HL-60/S4 treated with retinoic acid at 250 ng/mL for 4 days and 3 days (cell line): Measurements from ENCODE around the gene MCTP2.

Experiments used
- in situ Hi-C: fragments of 300-500 bp; cut with MboI; formaldehyde crosslinking; loops from 2 replicates; pipeline ENCODE4 v1.7.0; 2022; ENCODE audit warnings: low sequenced_read_pairs

Gene MCTP2

DNA sequence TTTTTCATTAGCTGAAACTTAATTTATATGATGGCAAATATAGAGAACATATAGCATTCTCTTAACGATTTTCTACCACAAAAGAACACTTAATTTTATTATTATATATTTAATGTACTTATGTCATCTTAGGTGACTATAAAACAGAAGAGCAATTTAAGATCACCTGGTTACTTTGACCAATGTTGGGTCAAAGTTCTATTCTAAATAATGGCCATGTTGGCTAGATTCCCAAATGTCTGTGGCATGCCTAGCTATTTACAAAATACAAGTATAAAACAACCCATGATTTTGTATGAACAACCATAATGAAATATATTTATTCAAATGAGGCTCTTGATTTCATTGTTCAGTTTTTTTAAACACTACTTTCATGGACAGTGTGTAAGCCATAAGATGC, 200.9 kb downstream of the MCTP2 start:
- in situ Hi-C loops, result no loop called here

- in situ Hi-C loops, result no loop called here
These were observed 207.8 kb downstream of the MCTP2 start for GRCh38 chr15:94439158-94439557.

DNA sequence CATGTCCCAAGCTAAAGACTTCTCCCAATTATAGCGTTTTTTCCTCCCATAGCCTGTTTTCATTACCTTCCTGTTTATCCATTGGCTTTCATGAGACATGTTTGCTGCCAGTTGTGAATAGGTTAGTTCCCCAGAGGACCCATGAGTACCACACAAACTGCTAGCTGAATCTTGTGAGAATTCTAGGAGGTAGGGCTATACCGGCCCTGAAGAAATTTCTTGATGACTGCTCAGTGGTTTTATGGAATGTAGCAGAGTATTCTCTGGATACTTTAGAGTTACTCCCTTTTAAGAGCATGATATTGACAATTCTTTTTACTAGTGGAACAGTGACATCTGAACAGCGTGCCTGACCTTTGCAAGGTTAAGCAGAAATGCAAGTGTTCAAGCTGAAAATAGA, 210.4 kb downstream of the MCTP2 start:
- in situ Hi-C loops, result no loop called here

DNA sequence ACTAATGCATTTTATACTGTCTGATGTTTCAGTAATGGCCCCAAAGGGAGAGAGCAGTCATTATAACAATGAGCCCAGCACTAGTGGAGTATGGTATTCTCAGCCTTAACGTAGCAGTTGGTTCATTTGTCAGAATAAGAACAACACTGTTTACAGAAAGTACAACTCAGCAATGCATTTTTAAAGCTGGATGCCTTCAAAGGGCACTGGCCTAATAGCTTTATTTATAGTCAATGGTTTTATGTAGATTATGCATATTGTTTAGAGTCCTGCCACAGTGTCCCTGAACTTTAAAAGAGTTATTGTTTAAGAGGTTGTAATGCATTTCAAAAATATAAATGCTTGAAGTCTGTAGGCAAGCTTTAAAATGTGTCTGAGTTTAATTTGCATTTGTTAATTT, 211.1 kb downstream of the MCTP2 start:
- in situ Hi-C loops, result no loop called here

DNA sequence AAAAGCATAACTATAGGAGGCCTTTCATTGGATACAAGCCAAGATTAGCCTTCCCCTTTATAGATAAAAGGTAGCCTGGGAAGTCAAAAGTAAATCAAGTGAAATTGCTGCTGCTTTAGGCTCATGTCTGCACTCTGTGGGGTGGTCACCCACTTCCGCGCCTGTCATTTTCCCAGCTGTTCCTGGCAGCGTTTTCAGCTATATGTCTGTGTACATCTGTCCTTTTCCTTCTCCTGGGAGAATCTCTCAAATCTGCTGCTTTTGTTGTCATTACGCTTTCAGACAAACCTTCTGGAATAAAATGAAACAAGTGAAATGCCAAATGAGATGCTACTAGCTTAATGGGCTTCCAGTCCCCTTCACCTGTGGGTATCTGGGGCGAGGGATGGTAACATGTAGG, 211.8 kb downstream of the MCTP2 start:
- in situ Hi-C loops, result no loop called here

GRCh38 chr15:94445566-94446160, 214.3 kb downstream of the MCTP2 start:
- in situ Hi-C loops, result no loop called here

- in situ Hi-C loops, result no loop called here
These were observed 215.1 kb downstream of the MCTP2 start for GRCh38 chr15:94446441-94446840.

- in situ Hi-C loops, result no loop called here
These were observed 220.1 kb downstream of the MCTP2 start for GRCh38 chr15:94451466-94451865.

GRCh38 chr15:94453227-94453988, 222.0 kb downstream of the MCTP2 start:
- in situ Hi-C loops, result no loop called here

DNA sequence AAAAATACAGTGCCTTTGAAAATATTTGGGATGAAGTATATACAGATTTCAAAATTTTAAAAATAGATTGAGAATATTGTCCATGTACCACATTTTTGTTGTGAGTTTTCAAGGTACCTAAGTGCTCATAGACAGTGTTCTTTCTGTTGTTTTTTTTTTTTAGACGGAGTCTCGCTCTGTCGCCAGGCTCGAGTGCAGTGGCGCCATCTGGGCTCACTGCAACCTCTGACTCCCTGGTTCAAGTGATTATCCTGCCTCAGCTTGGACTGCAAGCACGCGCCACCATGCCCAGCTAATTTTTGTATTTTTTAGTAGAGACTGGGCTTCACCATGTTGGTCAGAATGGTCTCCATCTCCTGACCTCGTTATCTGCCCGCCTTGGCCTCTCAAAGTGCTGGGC, 223.9 kb downstream of the MCTP2 start:
- in situ Hi-C loops, result no loop called here

DNA sequence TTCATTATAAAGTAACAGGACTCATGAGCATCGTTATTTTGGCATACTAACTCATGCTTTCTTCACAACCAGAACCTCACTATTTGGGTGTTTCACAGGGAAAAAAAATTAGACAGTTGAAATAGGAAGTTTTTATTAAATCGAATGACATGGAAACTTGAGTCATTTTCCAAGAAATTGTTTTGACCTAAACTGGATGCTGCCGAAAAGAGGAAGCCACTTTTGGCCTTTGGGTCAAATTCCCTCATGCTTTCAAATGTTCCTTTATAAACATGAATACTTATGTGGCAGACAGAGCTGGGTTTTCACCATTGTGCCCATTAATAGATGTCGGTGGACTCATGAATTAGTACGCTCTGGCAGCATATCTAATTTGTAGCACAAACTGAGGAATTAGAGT, 224.9 kb downstream of the MCTP2 start:
- in situ Hi-C loops, result no loop called here

DNA sequence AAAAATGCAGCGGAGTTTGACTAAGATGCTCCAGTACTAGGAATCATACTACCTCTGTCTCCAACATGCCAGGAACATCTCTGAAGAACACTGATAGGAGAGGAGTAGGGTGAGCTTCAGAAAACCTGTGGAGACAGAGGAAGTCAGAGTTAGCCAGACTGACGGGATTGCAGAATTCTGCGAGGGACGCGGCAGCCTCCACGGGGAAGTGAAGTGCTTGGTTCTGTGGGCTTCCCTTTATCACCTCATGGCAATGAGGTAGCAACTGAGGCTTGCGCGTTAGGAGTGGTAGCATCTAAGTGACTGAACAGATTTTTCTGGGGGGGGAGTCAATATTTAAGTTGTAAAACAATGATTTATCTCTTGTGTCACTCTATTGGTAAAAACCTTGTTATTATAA, 226.3 kb downstream of the MCTP2 start:
- in situ Hi-C loops, result no loop called here

DNA sequence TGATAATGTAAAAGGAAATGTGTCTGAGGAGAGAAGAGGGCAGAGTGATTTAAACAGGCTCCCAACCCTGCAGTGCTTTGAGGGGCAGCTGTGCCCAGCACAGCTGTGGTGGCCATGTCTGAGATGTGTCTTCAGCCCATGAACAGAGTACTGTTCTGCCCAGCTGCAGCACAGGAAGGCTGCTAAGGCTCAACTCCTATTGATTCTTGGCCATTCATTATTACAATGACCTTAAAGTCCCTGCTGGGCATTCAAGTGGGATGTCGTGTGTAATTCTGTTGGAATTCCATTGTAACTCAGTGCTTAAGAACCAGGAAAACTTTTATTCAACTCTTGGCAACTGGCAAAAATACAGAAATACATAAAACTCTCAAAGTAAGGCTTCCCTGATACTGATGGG, 229.3 kb downstream of the MCTP2 start:
- in situ Hi-C loops, result no loop called here

- in situ Hi-C loops, result no loop called here
These were observed 235.7 kb downstream of the MCTP2 start for GRCh38 chr15:94467034-94467433.

GRCh38 chr15:94470492-94470891, 239.1 kb downstream of the MCTP2 start:
- in situ Hi-C loops, result no loop called here

- in situ Hi-C loops, result no loop called here
These were observed 245.3 kb downstream of the MCTP2 start for GRCh38 chr15:94476686-94477085.

DNA sequence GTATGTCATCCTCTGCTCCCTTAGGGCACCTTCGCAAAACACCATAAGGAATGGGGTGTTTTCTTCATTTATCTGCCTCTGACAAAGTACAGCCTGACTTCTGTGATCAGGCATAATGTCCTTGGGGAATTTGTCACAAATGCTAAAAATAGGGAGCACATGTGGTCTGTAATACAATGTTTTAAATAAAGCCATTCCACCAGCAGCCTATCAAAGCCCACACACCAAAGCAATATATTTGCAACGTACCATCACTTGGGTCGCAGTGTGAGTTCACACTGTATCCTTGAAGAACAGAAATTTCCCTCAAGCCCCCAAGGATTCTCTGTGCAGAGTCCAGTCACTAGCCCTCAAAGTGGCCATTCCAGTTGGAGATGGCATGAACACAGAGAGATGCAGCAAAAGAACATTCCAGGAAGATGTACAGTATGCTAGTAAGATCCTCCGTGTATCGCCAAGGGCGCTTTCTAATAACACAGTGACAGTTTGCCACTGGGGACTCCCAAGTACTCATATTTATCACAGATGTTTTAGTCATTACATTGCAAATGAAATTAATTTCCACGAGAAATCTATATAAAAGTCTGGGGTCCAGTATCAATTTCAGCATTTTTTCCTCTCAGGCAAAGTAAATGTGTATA, 246.7 kb downstream of the MCTP2 start:
- in situ Hi-C loops, result no loop called here

DNA sequence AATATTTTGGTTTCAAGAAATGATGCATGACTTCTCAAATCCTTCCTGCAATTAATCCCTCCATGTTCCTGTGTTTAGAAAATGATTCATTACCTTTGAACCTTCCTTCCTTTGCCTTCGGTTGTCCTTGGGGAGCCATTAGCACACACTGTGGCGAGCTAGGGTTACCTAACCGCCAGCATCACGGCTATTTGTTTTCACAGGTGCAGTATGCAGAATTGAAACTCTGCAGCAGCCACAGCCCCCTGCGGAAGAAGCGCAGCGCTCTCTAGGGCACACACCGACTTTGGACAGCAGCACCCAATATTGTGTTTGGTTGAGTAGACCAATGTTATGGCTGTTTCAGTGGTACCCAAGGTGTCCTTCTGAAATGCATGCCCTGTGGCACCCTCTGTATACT, 247.4 kb downstream of the MCTP2 start:
- in situ Hi-C loops, result no loop called here

DNA sequence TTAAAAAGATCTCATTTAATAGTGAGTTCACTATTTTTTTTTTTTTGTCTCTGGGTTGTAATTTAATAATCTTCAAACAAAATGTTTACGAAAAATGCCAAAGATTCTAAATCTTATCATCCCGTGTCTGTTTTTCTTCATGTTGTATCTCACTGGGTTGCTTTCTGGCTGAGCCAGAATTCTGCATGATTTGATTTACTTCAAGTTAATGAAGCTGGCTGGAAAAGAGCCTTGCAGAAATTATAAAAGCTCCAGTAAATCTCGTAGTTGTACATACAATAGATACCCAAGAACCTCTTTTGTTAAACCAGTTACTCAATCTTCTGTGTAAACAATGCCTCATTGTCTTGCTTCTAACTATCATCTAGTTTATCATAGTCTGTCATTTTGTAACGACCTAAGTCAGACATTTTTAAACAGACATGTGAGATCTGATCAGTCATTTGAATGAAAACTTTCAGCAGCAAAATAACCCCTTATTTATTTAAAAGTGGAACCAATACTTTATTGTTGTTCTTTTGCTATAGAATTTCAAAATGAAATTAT, 249.0 kb downstream of the MCTP2 start:
- in situ Hi-C loops, result no loop called here

DNA sequence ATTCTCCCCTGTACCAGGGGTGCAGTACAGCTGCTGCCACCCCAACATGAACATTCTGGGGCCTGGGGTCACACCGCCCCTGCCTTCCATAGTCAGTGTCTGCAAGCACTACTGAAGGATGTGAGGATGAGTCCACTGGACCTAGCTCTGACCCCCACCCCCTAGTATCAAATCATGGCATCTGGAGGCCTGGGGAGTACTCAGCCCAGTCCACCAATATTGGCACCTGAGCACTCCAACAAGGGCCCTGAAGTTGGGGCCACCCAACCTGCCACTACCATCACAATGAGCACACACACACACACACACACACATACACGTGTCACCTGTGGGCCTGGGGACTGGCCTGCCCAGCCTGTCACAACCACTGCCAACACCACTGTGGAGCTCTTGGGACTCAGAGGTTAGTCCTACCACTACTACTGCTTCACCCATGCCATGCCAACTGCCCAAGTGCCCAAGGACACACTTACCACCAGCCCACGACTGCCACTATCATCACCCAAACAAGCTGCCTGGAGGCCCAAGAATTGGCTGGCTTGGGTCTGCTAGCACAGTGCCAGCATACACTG, 253.9 kb downstream of the MCTP2 start:
- in situ Hi-C loops, result no loop called here

DNA sequence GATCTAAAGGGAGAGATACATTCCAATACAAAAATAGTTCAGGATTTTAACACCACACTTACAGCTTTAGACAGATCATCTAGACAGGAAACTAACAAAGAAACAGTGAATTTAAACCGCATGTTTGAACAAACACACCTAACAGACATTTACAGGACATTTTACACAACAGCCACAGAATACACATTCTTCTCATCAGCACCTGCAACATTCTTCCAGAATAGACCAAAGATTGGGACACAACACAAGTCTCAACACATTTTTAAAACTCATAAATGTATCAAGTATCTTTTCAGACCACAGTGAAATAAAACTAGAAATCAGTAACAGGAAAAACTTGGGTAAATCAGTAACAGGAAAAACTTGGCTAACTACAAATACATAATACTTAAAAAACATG, 256.3 kb downstream of the MCTP2 start:
- in situ Hi-C loops, result no loop called here

- in situ Hi-C loops, result no loop called here
These were observed 261.8 kb downstream of the MCTP2 start for GRCh38 chr15:94493176-94493575.
